ENCODE measurements around the gene CEBPZ.
"Not testable (repeated sequence)": the region's sequence is repeated elsewhere in the genome, so short reads cannot be mapped to it uniquely, and the experiment has no call there.

CEBPZ gene

GRCh38 chr2:37211939-37212338 lies 19.5 kb downstream of the CEBPZ start:
- no peak for DNase-seq

- no peak for DNase-seq
These were observed 20.2 kb downstream of the CEBPZ start for GRCh38 chr2:37211212-37211611.

GRCh38 chr2:37206760-37207159 lies 24.6 kb downstream of the CEBPZ start:
- not testable (repeated sequence) for DNase-seq

GRCh38 chr2:37205689-37206341 lies 25.6 kb downstream of the CEBPZ start:
- no peak for DNase-seq

GRCh38 chr2:37205071-37205661 lies 26.2 kb downstream of the CEBPZ start:
- DNase-seq = not testable (repeated sequence)

GRCh38 chr2:37203708-37204107 lies 27.7 kb downstream of the CEBPZ start:
- DNase-seq = no peak

- no peak for DNase-seq
These were observed 29.6 kb downstream of the CEBPZ start for GRCh38 chr2:37201766-37202165.

GRCh38 chr2:37201208-37201607 lies 30.2 kb downstream of the CEBPZ start:
- DNase-seq = no peak

- DNase-seq = no peak
These were observed 32.7 kb downstream of the CEBPZ start for GRCh38 chr2:37198681-37199065.

- peak; percentile 89 for DNase-seq
These were observed 34.8 kb downstream of the CEBPZ start, which contains the start of gene CEBPZOS for GRCh38 chr2:37196320-37197195. Gene CEBPZOS (plus strand): TSS chr2:37196496. CDS start chr2:37199705, 3,209 bp downstream.

- DNase-seq = not testable (repeated sequence)
These were observed 35.5 kb downstream of the CEBPZ start for GRCh38 chr2:37195862-37196319.

GRCh38 chr2:37192551-37192950 lies 38.8 kb downstream of the CEBPZ start:
- no peak for DNase-seq

GRCh38 chr2:37191747-37192146 lies 39.6 kb downstream of the CEBPZ start:
- no peak for DNase-seq

- no peak for DNase-seq
These were observed 40.1 kb downstream of the CEBPZ start for GRCh38 chr2:37191253-37191652.

GRCh38 chr2:37190290-37190689 lies 41.1 kb downstream of the CEBPZ start:
- no peak for DNase-seq

- DNase-seq = no peak
These were observed 41.8 kb downstream of the CEBPZ start for GRCh38 chr2:37189452-37190153.

- no peak for DNase-seq
These were observed 42.8 kb downstream of the CEBPZ start, which contains the start of gene SULT6B1 for GRCh38 chr2:37188570-37188969. Gene SULT6B1 (minus strand): TSS chr2:37188670. CDS start chr2:37188640, 30 bp downstream.

GRCh38 chr2:37181726-37182684 lies 49.4 kb downstream of the CEBPZ start:
- no peak for DNase-seq

GRCh38 chr2:37180640-37181039 lies 50.8 kb downstream of the CEBPZ start:
- no peak for DNase-seq

GRCh38 chr2:37180006-37180639 lies 51.3 kb downstream of the CEBPZ start:
- DNase-seq = no peak

- DNase-seq = no peak
These were observed 57.7 kb downstream of the CEBPZ start for GRCh38 chr2:37173741-37174140.
